ENCODE measurements around the gene FOSL2.

The FOSL2 gene

DNA sequence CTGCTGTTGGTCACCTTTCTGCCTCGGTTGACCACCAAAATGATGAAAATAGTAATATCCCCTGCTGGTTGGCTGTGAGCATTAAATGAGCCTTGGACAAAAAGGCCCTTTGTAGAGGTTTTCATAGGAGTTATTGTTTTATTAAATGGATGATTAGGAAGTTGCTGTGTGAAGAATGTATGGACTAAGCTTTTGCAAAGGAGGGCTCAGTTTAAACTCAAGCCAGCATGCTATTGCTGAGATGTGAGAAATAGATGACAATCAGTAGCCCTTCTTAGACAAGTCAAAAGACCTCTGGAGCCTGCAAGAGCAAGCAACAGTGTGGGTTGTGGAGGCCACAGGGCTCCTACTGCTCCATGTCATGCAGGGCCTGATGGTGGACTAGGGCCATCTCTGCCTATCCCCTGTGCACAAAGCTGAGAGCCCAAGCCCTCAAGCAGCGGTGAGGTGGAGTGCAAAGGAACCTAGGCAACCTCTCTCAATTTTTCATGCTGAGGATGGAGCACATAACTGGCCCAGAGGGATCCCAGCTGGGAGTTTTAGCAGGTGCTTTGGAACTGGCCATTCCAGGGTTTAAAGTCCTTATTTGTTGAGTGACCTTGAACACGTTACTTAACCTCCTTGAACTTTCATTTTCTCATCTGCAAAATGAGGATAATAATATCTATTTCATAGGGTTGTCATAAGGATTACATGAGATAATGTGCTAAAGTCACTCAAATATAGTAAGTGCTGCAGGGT lies 37.1 kb downstream of the FOSL2 start:
- TF ChIP-seq, protein P1, sequence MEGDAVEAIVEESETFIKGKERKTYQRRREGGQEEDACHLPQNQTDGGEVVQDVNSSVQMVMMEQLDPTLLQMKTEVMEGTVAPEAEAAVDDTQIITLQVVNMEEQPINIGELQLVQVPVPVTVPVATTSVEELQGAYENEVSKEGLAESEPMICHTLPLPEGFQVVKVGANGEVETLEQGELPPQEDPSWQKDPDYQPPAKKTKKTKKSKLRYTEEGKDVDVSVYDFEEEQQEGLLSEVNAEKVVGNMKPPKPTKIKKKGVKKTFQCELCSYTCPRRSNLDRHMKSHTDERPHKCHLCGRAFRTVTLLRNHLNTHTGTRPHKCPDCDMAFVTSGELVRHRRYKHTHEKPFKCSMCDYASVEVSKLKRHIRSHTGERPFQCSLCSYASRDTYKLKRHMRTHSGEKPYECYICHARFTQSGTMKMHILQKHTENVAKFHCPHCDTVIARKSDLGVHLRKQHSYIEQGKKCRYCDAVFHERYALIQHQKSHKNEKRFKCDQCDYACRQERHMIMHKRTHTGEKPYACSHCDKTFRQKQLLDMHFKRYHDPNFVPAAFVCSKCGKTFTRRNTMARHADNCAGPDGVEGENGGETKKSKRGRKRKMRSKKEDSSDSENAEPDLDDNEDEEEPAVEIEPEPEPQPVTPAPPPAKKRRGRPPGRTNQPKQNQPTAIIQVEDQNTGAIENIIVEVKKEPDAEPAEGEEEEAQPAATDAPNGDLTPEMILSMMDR (conservative IDR thresholded peaks at IDR 0.05; ENCODE audit: low read depth, low read length): no peak
- H3K4me3 ChIP-seq (ENCODE audit: low read length): no peak overlapping the region
- DNase-seq (ENCODE audit: low read depth): no peak

DNA sequence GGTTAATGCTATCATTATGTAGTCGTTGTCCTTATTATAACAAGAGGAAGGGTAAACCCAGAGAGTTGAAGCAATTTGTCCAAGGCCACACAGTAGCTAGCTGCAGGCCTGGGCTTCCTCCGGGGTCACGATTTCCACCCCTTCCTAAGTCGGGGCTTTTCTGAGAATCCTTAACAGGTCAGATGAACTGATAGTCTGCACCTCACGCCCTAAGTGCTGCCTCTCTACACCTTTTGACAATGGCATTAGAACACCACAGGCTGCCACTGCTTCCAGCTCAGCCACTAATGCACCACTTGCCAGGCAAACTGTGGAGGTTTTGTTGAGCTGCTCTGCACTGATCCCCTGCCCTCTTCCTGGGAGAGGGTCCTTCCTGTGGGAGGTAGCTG lies 37.7 kb downstream of the FOSL2 start:
- DNase-seq (ENCODE audit: low read depth): no peak
- TF ChIP-seq, protein P1 (conservative IDR thresholded peaks at IDR 0.05; ENCODE audit: low read depth, low read length): no peak
- no peak overlapping the region for H3K4me3 ChIP-seq (ENCODE audit: low read length)

DNA sequence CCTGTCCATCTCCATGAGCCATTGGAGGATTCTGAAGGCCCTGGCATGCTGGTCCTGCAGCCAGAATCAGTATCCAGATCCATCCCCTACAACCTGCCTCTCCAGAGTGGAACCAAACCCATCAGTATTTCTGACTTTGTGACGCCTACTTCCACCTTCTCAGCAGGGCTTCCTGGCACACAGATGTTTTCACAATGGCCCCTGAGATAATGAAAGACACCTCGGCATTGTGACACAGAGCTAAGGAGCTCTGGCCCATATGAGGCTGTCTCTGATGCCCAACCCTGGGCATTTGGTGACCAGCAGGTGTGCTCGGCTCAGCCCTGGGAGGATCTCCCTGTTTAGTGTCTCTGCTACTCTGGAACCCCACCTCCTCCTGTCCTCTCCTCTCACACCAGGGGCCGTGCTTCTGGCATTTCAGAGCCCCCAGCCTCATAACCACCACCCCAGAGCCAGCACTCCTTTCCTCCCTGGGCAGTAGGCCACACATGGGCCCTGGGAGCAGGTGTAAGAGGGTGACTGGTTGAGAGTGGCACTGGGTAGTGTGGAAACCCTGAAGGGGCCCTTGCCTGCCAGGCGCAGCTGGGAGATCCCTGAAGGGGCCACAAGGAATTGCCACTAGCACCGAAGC lies 38.2 kb downstream of the FOSL2 start:
- no peak for DNase-seq (ENCODE audit: low read depth)
- TF ChIP-seq, protein P1 (conservative IDR thresholded peaks at IDR 0.05; ENCODE audit: low read depth, low read length): no peak

DNA sequence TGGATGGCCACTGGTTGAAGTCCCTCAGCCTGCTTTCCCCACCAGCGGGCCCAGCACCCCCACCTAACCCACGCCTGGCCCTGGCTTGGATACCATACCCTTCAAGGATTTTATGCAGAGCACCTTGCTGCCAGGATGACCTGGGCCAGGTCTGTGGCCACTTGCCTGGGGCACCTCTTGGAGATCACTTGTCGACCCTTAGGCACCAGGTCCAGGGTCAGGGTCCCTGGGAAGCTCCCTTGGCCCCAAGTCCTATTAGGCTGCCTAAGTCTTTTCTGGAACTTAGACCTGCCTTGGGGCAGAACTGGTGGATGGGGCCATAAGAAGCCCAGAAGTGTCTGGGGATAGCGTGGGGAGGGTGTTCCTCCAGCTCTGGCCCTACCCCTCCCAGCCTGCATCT lies 39.1 kb downstream of the FOSL2 start:
- no peak overlapping the region for H3K4me3 ChIP-seq (ENCODE audit: low read length)
- no peak for DNase-seq (ENCODE audit: low read depth)
- TF ChIP-seq, protein P1 (conservative IDR thresholded peaks at IDR 0.05; ENCODE audit: low read depth, low read length): no peak

More for the DNA sequence above, 38.2 kb downstream of the FOSL2 start:
- no peak overlapping the region for H3K4me3 ChIP-seq (ENCODE audit: low read length)

DNA sequence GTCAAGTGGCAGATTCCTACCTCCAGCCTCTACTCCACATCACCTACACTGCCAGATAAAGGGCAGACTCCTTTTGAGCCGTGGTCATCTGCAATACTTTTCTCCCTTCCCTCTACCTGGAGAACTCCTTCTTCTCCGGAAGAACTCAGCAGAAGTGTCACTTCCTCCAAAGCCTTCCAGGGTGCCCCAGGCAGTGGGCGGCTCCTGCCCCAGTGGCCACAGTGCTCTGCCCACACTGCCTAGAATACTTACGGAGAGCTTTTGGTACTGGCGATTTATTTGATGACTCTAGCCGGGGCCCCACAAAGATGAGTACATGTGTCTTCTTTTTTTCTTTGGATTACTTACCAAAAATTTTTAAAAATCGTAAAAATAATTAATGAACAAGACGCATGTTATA lies 39.7 kb downstream of the FOSL2 start:
- TF ChIP-seq, protein P1 (conservative IDR thresholded peaks at IDR 0.05; ENCODE audit: low read depth, low read length): no peak

DNA sequence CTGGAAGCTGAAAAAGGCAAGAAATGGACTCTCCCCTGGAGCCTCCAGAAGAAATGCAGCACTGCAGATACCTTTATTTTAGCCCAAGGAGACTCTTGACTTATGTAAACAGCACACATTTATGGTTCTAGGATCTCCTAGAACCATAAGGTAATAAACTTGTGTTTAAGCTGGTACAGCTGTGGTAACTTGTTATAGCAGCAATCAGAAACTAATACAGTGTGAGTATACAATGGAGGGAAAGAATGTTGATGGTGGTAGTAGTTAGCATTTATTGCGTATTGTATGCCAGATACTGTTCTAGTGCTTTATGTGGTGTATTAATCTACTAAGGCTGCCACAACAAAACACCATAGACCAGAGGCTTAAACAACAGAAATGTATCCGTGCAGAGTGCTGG lies 40.6 kb downstream of the FOSL2 start:
- DNase-seq (ENCODE audit: low read depth): no peak
- TF ChIP-seq, protein P1 (conservative IDR thresholded peaks at IDR 0.05; ENCODE audit: low read depth, low read length): no peak

More for the DNA sequence above, 39.7 kb downstream of the FOSL2 start:
- no peak for DNase-seq (ENCODE audit: low read depth)
- H3K4me3 ChIP-seq (ENCODE audit: low read length): no peak overlapping the region

More for the DNA sequence above, 40.6 kb downstream of the FOSL2 start:
- no peak overlapping the region for H3K4me3 ChIP-seq (ENCODE audit: low read length)
